Mucosa of descending colon (tissue), 3 donors: ENCODE results near the gene CDK14. TPM values are rescaled to one million over a fixed set of nuclear protein-coding genes. Genes with fewer than 3 reads are reported as not detected.

ENCODE experiments used
- ATAC-seq: fragments of 200-7000 bp; cut with Tn5 transposase; one replicate; pipeline ENCODE4 v1.9.1; 2020; ENCODE audit warnings: mild to moderate bottlenecking, moderate library complexity
- DNase-seq, 3 donors: peaks; one replicate each; pipeline ENCODE4 v3.0.0-alpha.2; 2020
- H3K36me3 ChIP-seq: fragments of 200-600 bp; one replicate; pipeline ENCODE4 v1.8.0; 2021; ENCODE audit warnings: low read depth, mild to moderate bottlenecking
- H3K4me1 ChIP-seq: fragments of 200-600 bp; one replicate; pipeline ENCODE4 v1.8.0; 2021; ENCODE audit warnings: low read depth, mild to moderate bottlenecking
- H3K4me3 ChIP-seq: fragments of 200-600 bp; one replicate; pipeline ENCODE4 v1.8.0; 2021; ENCODE audit warnings: mild to moderate bottlenecking
- H3K9me3 ChIP-seq: fragments of 200-600 bp; one replicate; pipeline ENCODE4 v1.8.0; 2021; ENCODE audit warnings: mild to moderate bottlenecking
- intact Hi-C, 2 donors: fragments of 100-400 bp; cut with DNase I in 1 of 2; cut with micrococcal nuclease in 1 of 2; formaldehyde crosslinking; loops; one replicate each; pipeline versions ENCODE4 v1.11.0 to v1.11.1; 2022; cut with DNase I, micrococcal nuclease
- total RNA-seq, 3 donors: library from RNA; stranded (reverse); fragmentation: NEBNext Ultra II Directional in 2 of 3; extraction: Animal tissue kit (Norgen Biotek cat#: 25700) in 2 of 3; gene quantifications; one replicate each; pipeline versions ENCODE4 v1.2.1 to v1.2.4, GENCODE V29; 2021 to 2023
- TF ChIP-seq, protein P1 (sequence below): fragments of 200-600 bp; IDR thresholded peaks from one replicate; pipeline ENCODE4 v1.8.0; 2022; ENCODE audit warnings: antibody characterized with exemption, mild to moderate bottlenecking
- donor health status: DM: no; HTN: no; CAD: no; lungs with moderate emphysema.
- donor health status: DM: no; HTN: no; CAD: no.
- donor health status: DM: no; HTN: yes; CAD: no.

The CDK14 gene
- total RNA-seq, 3 donors from 2014 or later = 5.4 to 24.4 (median 5.6) TPM

DNA sequence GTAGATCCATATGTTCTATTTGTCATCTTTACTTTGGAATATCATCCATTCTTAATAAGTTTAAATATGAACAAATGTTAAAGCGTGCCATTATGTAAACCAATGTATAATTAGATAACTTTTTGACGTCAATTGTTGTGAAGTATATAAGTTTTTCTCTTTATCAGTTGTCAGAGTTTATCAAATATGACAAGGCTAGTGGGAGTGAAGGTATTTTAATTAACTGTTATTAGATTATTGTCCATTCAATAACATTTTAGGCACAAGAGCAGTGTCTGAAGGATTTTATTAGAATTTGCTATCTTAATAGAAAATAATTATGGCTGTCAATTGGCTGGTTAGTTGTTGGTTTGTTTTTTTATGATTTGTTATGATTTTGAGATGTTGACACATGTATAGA is 280.6 kb downstream of the CDK14 start:
- no peak for ATAC-seq
- intact Hi-C loops = no loop called here
- TF ChIP-seq, protein P1, sequence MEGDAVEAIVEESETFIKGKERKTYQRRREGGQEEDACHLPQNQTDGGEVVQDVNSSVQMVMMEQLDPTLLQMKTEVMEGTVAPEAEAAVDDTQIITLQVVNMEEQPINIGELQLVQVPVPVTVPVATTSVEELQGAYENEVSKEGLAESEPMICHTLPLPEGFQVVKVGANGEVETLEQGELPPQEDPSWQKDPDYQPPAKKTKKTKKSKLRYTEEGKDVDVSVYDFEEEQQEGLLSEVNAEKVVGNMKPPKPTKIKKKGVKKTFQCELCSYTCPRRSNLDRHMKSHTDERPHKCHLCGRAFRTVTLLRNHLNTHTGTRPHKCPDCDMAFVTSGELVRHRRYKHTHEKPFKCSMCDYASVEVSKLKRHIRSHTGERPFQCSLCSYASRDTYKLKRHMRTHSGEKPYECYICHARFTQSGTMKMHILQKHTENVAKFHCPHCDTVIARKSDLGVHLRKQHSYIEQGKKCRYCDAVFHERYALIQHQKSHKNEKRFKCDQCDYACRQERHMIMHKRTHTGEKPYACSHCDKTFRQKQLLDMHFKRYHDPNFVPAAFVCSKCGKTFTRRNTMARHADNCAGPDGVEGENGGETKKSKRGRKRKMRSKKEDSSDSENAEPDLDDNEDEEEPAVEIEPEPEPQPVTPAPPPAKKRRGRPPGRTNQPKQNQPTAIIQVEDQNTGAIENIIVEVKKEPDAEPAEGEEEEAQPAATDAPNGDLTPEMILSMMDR = no peak
- no peak for DNase-seq
- no peak overlapping the region for H3K4me3 ChIP-seq
- H3K4me1 ChIP-seq = no peaks in the 10 kb centered on the region
- no peaks in the 10 kb centered on the region for H3K36me3 ChIP-seq
- no peaks in the 10 kb centered on the region for H3K9me3 ChIP-seq

GRCh38 chr7:90877201-90877600 is 281.1 kb downstream of the CDK14 start:
- Histone ChIP-seq H3K4me3 (no peak overlapping the region), H3K36me3 (no peaks in the 10 kb centered on the region), H3K9me3 (no peaks in the 10 kb centered on the region), H3K4me1 (no peaks in the 10 kb centered on the region)
- TF ChIP-seq, protein P1 = no peak
- DNase-seq (no peak), ATAC-seq (no peak)
- intact Hi-C loops = no loop called here

DNA sequence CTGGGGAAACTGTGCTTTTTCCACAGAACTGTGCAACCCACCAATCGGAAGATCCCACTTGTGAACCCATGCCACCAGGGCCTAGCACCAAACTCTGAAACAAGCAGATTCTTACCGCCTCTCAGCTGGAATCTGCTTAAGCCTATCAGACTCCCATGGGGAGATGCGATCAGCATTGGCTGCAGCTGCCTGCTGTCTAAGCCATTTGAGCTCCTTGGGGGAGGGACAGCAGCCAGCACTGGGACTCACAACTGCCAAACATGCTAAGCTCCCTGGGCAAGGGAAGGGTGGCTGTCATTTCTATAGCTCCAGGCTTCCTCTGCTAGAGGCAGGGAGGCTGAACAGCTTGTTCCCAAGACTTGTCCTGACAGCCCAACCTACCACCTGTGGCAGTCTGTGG is 283.8 kb downstream of the CDK14 start:
- no peaks in the 10 kb centered on the region for H3K9me3 ChIP-seq
- ATAC-seq (no peak), DNase-seq (no peak)
- intact Hi-C loops = no loop called here
- no peaks in the 10 kb centered on the region for H3K4me1 ChIP-seq
- TF ChIP-seq, protein P1 = no peak
- no peak overlapping the region for H3K4me3 ChIP-seq
- H3K36me3 ChIP-seq = no peaks in the 10 kb centered on the region

DNA sequence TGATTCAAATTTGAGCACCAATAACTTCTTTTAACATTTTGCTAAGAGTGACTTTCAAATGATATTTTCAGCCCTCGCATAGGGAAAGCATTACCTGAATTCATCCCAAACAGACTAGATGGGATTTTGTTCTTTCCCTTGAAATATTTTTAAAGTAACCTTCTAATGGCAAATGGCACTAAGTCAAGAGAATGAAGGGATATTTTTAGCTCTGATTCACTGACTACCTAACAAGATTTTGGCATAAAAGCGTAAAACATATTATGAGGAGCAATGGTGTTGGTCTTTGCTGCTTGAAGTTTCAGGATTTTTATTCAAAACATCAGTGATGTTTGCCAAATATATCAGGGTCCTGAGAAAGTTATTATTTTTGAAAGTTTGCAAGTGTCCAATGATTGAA is 290.3 kb downstream of the CDK14 start:
- H3K36me3 ChIP-seq = no peaks in the 10 kb centered on the region
- TF ChIP-seq, protein P1 = no peak
- intact Hi-C loops = no loop called here
- DNase-seq (no peak), ATAC-seq (no peak)
- H3K9me3 ChIP-seq = no peaks in the 10 kb centered on the region
- no peak overlapping the region for H3K4me3 ChIP-seq
- H3K4me1 ChIP-seq = no peaks in the 10 kb centered on the region

DNA sequence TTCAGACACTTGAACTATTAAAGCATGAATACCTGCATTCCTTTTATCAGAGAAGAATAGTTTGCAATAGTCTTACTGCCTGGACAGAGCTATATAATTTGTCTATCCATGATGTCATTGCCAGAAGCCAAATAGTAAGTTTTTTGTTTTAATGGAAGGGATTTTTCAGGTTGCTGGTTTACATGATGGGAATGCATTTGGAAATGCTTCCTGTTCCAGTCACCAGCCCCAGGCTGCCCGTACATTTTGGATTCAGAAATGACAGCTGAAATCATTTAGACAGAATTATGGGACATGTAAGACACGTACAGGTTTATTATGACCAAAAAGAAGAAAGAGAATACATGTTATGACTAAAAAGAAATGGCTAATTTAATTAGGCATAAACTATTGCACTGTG is 293.1 kb downstream of the CDK14 start:
- no peak for ATAC-seq
- Histone ChIP-seq H3K4me1 (no peaks in the 10 kb centered on the region), H3K9me3 (no peaks in the 10 kb centered on the region), H3K36me3 (no peaks in the 10 kb centered on the region), H3K4me3 (no peak overlapping the region)
- intact Hi-C loops = no loop called here
- TF ChIP-seq, protein P1 = no peak
- DNase-seq = no peak

DNA sequence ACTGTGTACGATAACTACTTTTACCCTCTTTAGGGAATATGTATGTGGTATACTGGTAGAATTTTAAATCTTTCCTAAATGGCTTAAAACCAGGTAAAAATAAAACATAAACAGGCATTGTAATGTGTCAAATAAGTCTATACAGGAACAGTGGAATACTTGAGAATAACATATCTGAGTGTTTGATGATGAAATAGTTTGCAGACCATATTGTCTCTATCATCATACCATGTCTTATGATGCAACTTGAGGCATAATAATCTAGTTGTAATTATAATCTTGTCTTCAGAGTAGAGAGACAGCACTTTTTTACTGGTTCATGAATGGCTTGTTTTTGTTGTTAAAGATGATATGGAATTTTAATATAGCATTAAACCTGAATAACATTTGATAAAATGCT is 293.5 kb downstream of the CDK14 start:
- Histone ChIP-seq H3K36me3 (no peaks in the 10 kb centered on the region), H3K4me1 (no peaks in the 10 kb centered on the region), H3K4me3 (no peak overlapping the region), H3K9me3 (no peaks in the 10 kb centered on the region)
- intact Hi-C loops = no loop called here
- ATAC-seq (no peak), DNase-seq (no peak)
- TF ChIP-seq, protein P1 = no peak
